GM12878 (cell line): Measurements from ENCODE around the gene RNASEH2A. TPM values are rescaled to one million over a fixed set of nuclear protein-coding genes. Genes with fewer than 3 reads are reported as not detected.

Experiments used
- CBFB ChIP-seq: IDR thresholded peaks from 2 replicates; pipeline ENCODE4 v1.6.1; 2016; ENCODE audit warnings: antibody characterized with exemption, low read depth
- CTCF ChIP-seq, 3 experiments: IDR thresholded peaks in 2 of 3; conservative IDR thresholded peaks in 1 of 3; 2 replicates each; pipeline ENCODE4 v1.5.1; 2011; ENCODE audit warnings: low read depth in 3 of 3, low read length in 3 of 3, mild to moderate bottlenecking in 3 of 3, control low read depth in 2 of 3, moderate library complexity in 2 of 3, inconsistent platforms in 1 of 3, mixed read lengths in 1 of 3; ENCODE audit not compliant: control insufficient read depth in 2 of 3, insufficient read depth in 1 of 3; ENCODE audit errors: extremely low read depth in 1 of 3
- IRF4 ChIP-seq: IDR thresholded peaks from 2 replicates; pipeline ENCODE4 v1.6.1; 2011; ENCODE audit warnings: low read depth, low read length
- RELA ChIP-seq: fragments of 450-650 bp; IDR thresholded peaks from 2 replicates; pipeline ENCODE4 v1.8.0; 2014; ENCODE audit warnings: borderline replicate concordance; ENCODE audit not compliant: partially characterized antibody
- RELB ChIP-seq: fragments of 450-650 bp; IDR thresholded peaks from 2 replicates; pipeline ENCODE4 v1.6.1; 2017; ENCODE audit warnings: low read depth, mild to moderate bottlenecking, moderate library complexity
- SP1 ChIP-seq: IDR thresholded peaks from one replicate; pipeline ENCODE4 v1.6.1; 2011; ENCODE audit warnings: low read depth, low read length
- polyA plus RNA-seq, 11 experiments: library from polyadenylated mRNA; depleted of rRNA in 4 of 11; unstranded in 6 of 11; stranded (reverse) in 5 of 11; fragments of >200 nt; fragmentation: Nextera tagmentation in 4 of 11; fragmentation: Illumina TruSeq in 1 of 11; extraction: Ambion mirVana in 4 of 11; extraction: Trizol in 1 of 11; gene quantifications; 1 replicate in 1 of 11; 2 replicates in 10 of 11; pipeline versions ENCODE4 v1.2.1 to v1.2.3, GENCODE V29; 2011 to 2016; ENCODE audit warnings: inconsistent platforms in 2 of 11, missing spikeins in 2 of 11, low read depth in 1 of 11
- total RNA-seq, 4 experiments: library from RNA; depleted of rRNA in 3 of 4; stranded (reverse); fragments of >200 nt in 3 of 4; fragmentation: Illumina TruSeq in 1 of 4; extraction: Trizol in 1 of 4; gene quantifications; 2 replicates each; pipeline versions ENCODE4 v1.2.1 to v1.2.3, GENCODE V29; 2013 to 2021

RNASEH2A gene
- total and polyA plus RNA-seq, 10 of the 15 experiments (the other 5 are each of a cell fraction or from before 2014, with no cell fraction given) = 17.4 to 103 (median 40.4) TPM

GRCh38 chr19:12796146-12797071 is 10.0 kb upstream of the RNASEH2A start (continued):
- peak; percentile 22 for TF ChIP-seq SP1
- peak; percentile 94 to 98 (median 96); a peak in 5 of 6 replicates for TF ChIP-seq CTCF (IDR thresholded peaks at IDR 0.05 in 2 of 3, conservative IDR thresholded peaks at IDR 0.05 in 1 of 3; ENCODE audit: control insufficient read depth in 2 of 3, extremely low read depth in 1 of 3, insufficient read depth in 1 of 3, low read depth in 3 of 3, low read length in 3 of 3)
- TF ChIP-seq IRF4 = peak; percentile 71; the same call in 1 of the 2 replicates
- peak; percentile 64; the same call in 1 of the 2 replicates for TF ChIP-seq CBFB
- TF ChIP-seq RELA = peak; percentile 77
- 0 out of 2 replicates have a peak, but pooled peaks have one; percentile 54 for TF ChIP-seq RELB
